PC-3 (cell line): ENCODE results near the gene GPR18.

ENCODE experiments used
- CTCF ChIP-seq: fragments of 300-600 bp; sonication (generic); conservative IDR thresholded peaks from 2 replicates; pipeline ENCODE4 v1.5.1; 2017; ENCODE audit warnings: antibody characterized with exemption, low read depth, mild to moderate bottlenecking, low read length
- EZH2 ChIP-seq: fragments of 300-600 bp; sonication (generic); IDR thresholded peaks from one replicate; pipeline ENCODE4 v1.6.1; 2017; ENCODE audit warnings: antibody characterized with exemption, mild to moderate bottlenecking, low read length; ENCODE audit not compliant: unreplicated experiment
- EZH2phosphoT487 ChIP-seq: fragments of 300-600 bp; sonication (generic); IDR thresholded peaks from 2 replicates; pipeline ENCODE4 v1.6.1; 2018; ENCODE audit warnings: mild to moderate bottlenecking, antibody characterized with exemption, low read length, borderline replicate concordance

- TF ChIP-seq EZH2phosphoT487 (no peak), EZH2 (no peak), CTCF (no peak)
Measured at GRCh38 chr13:99208845-99209527, 49.2 kb downstream of the GPR18 start.
